Kidney (tissue), 14 donors: ENCODE measurements around the gene KPTN. TPM values are rescaled to one million over a fixed set of nuclear protein-coding genes. Genes with fewer than 3 reads are reported as not detected.

Experiments
- DNase-seq, 5 donors: peaks; one replicate each; pipeline ENCODE4 v3.0.0-alpha.2; 2013 to 2020
- FAIRE-seq: peaks from 2 replicates; lab custom pipeline; 2012; peaks lifted over from hg19 to GRCh38; lab: Jason Lieb, UNC
- H3K27ac ChIP-seq, 2 donors: one replicate each; pipeline ENCODE4 v1.7.0; 2013; ENCODE audit warnings: low read depth in 2 of 2, low read length in 2 of 2, inconsistent platforms in 1 of 2
- H3K27me3 ChIP-seq: one replicate; pipeline ENCODE4 v1.7.1; 2013; ENCODE audit warnings: low read length, inconsistent platforms; ENCODE audit not compliant: control insufficient read depth, insufficient read depth
- H3K36me3 ChIP-seq, 3 donors: one replicate each; pipeline versions ENCODE4 v1.7.0 to v1.7.1; 2013; ENCODE audit warnings: low read length in 3 of 3, control low read depth in 1 of 3, inconsistent platforms in 1 of 3; ENCODE audit not compliant: insufficient read depth in 3 of 3, control insufficient read depth in 2 of 3
- H3K4me1 ChIP-seq, 3 donors: one replicate each; pipeline versions ENCODE4 v1.7.0 to v1.7.1; 2013; ENCODE audit warnings: low read length in 3 of 3, inconsistent platforms in 1 of 3, low read depth in 1 of 3; ENCODE audit not compliant: control insufficient read depth in 2 of 3, insufficient read depth in 2 of 3
- H3K4me3 ChIP-seq, 3 donors: one replicate each; pipeline versions ENCODE4 v1.7.0 to v1.8.1; 2013; ENCODE audit warnings: low read length in 3 of 3, control low read depth in 1 of 3, inconsistent platforms in 1 of 3
- H3K9ac ChIP-seq, 3 donors: one replicate each; pipeline versions ENCODE4 v1.7.0 to v1.7.1; 2013; ENCODE audit warnings: low read length in 3 of 3, control low read depth in 1 of 3, inconsistent platforms in 1 of 3
- H3K9me3 ChIP-seq, 3 donors: one replicate each; pipeline versions ENCODE4 v1.7.0 to v1.7.1; 2013; ENCODE audit warnings: low read length in 3 of 3, control low read depth in 1 of 3, inconsistent platforms in 1 of 3; ENCODE audit not compliant: control insufficient read depth in 2 of 3, insufficient read depth in 1 of 3
- CTCF ChIP-seq: IDR thresholded peaks from 3 replicates; pipeline ENCODE4 v1.5.1; 2012; ENCODE audit warnings: mild to moderate bottlenecking, moderate library complexity, borderline replicate concordance; ENCODE audit not compliant: insufficient read depth; ENCODE audit errors: extremely low read depth
- intact Hi-C: fragments of 100-400 bp; cut with DNase I; formaldehyde crosslinking; loops from one replicate; pipeline ENCODE4 v1.11.1; 2022
- polyA plus RNA-seq: library from polyadenylated mRNA; stranded (reverse); fragments of 350-450 nt; fragmentation: Illumina TruSeq; extraction: RNeasy Lipid Tissue Mini Kit (QIAGEN cat#74804); gene quantifications from one replicate; pipeline ENCODE4 v1.2.3, GENCODE V29; 2014; ENCODE audit warnings: low read depth, low replicate concordance; ENCODE audit not compliant: insufficient read depth
- total RNA-seq: library from RNA; stranded (reverse); fragmentation: NEBNext Ultra II Directional; extraction: Animal tissue kit (Norgen Biotek cat#: 25700); gene quantifications from one replicate; pipeline ENCODE4 v1.2.1, GENCODE V29; 2021
- donor health status: control.
- donor health status: control.
- donor health status: control.
- donor health status: control.
- donor health status: control.
- donor health status: DM: yes; HTN: yes; CAD: no.
- donor health status: Normal renal cell carcinoma (clear cell type).

Gene KPTN
- total and polyA plus RNA-seq, 2 donors from 2014 or later: 7.4 to 25.5 TPM

- peaks cover 0 to 3% (median 0%) of the 10 kb centered on the region in 3 donors for H3K36me3 ChIP-seq
- no peak overlapping the region for H3K4me3 ChIP-seq
- peaks cover 4 to 68% (median 68%) of the 10 kb centered on the region in 3 donors for H3K4me1 ChIP-seq
- FAIRE-seq (no peak), DNase-seq (no peak)
- peak overlapping the region; percentile 9 to 62 for H3K27ac ChIP-seq
- no peaks in the 10 kb centered on the region for H3K9me3 ChIP-seq
- no peak for TF ChIP-seq CTCF
- H3K9ac ChIP-seq: no peak overlapping the region
- no peaks in the 10 kb centered on the region for H3K27me3 ChIP-seq
- intact Hi-C loops: no loop called here
These were observed 26.0 kb upstream of the KPTN start for GRCh38 chr19:47509973-47510372.

GRCh38 chr19:47509170-47509847, 25.3 kb upstream of the KPTN start:
- intact Hi-C loops: no loop called here
- peaks cover 4 to 72% (median 68%) of the 10 kb centered on the region in 3 donors for H3K4me1 ChIP-seq
- FAIRE-seq: no peak
- H3K9ac ChIP-seq: no peak overlapping the region
- no peak for TF ChIP-seq CTCF
- no peaks in the 10 kb centered on the region for H3K9me3 ChIP-seq
- peaks cover 0 to 6% (median 0%) of the 10 kb centered on the region in 3 donors for H3K36me3 ChIP-seq
- no peaks in the 10 kb centered on the region for H3K27me3 ChIP-seq
- H3K4me3 ChIP-seq: no peak overlapping the region
- peak overlapping the region in 1 of 2 donors; percentile 9 for H3K27ac ChIP-seq
- DNase-seq: no peak

- no peak for FAIRE-seq
- peaks cover 4 to 72% (median 68%) of the 10 kb centered on the region in 3 donors for H3K4me1 ChIP-seq
- H3K27ac ChIP-seq: no peak overlapping the region
These were observed 24.7 kb upstream of the KPTN start for GRCh38 chr19:47508721-47509120.

More at GRCh38 chr19:47508721-47509120, 24.7 kb upstream of the KPTN start:
- Histone ChIP-seq H3K27me3 (no peaks in the 10 kb centered on the region), H3K9ac (no peak overlapping the region), H3K4me3 (no peak overlapping the region), H3K9me3 (no peaks in the 10 kb centered on the region), H3K36me3 (peaks cover 0 to 11% (median 1%) of the 10 kb centered on the region in 3 donors)
- TF ChIP-seq CTCF: no peak
- intact Hi-C loops: no loop called here
- DNase-seq: no peak
